OCI-LY7 (cell line): ENCODE results near the gene ACVR1C. TPM values are rescaled to one million over a fixed set of nuclear protein-coding genes. Genes with fewer than 3 reads are reported as not detected.
"Not testable (repeated sequence)": the region's sequence is repeated elsewhere in the genome, so short reads cannot be mapped to it uniquely, and the experiment has no call there.

ENCODE experiments used
- BruUV-seq: library from RNA; stranded (reverse); fragments of 400-500 nt; replicated peaks from 2 replicates; lab custom pipeline; 2021; lab: Mats Ljungman, UMichigan
- CTCF ChIA-PET: fragments of 300-600 bp; sonication (Branson Sonifier 250); formaldehyde crosslinking; loops from one replicate; lab custom pipeline; 2022; ENCODE audit warnings: antibody characterized with exemption; ENCODE audit not compliant: unreplicated experiment; lab: Charles Lee
- POLR2A ChIA-PET: fragments of 300-600 bp; sonication (Branson Sonifier 250); formaldehyde crosslinking; loops from one replicate; lab custom pipeline; 2022; ENCODE audit warnings: antibody characterized with exemption; lab: Charles Lee
- DNase-seq: peaks from one replicate; pipeline ENCODE4 v3.0.0-alpha.2; 2015; ENCODE audit warnings: low spot score
- H2AFZ ChIP-seq: fragments of 200-600 bp; sonication (generic), shearing (Covaris generic); 2 replicates; pipeline ENCODE4 v1.6.1; 2014; ENCODE audit warnings: mild to moderate bottlenecking, antibody characterized with exemption, low read length, moderate library complexity
- H3K27ac ChIP-seq: fragments of 200-600 bp; sonication (generic); 2 replicates; pipeline ENCODE4 v1.5.1; 2014; ENCODE audit warnings: mixed run types, low read depth, mild to moderate bottlenecking, moderate library complexity, low read length, inconsistent platforms; ENCODE audit not compliant: poor library complexity, severe bottlenecking
- H3K36me3 ChIP-seq: fragments of 200-600 bp; sonication (generic); 2 replicates; pipeline ENCODE4 v1.6.1; 2014; ENCODE audit warnings: mild to moderate bottlenecking, antibody characterized with exemption, low read length, moderate library complexity, mixed read lengths; ENCODE audit not compliant: insufficient read depth
- H3K4me1 ChIP-seq: fragments of 200-600 bp; sonication (generic); 2 replicates; pipeline ENCODE4 v1.5.1; 2014; ENCODE audit warnings: mild to moderate bottlenecking, low read length; ENCODE audit not compliant: insufficient read depth, poor library complexity, severe bottlenecking
- H3K4me2 ChIP-seq: fragments of 200-600 bp; sonication (generic); 2 replicates; pipeline ENCODE4 v1.6.1; 2014; ENCODE audit warnings: mild to moderate bottlenecking, low read length
- H3K4me3 ChIP-seq: fragments of 200-600 bp; sonication (generic); 2 replicates; pipeline ENCODE4 v1.5.1; 2014; ENCODE audit warnings: mild to moderate bottlenecking, low read depth, low read length; ENCODE audit not compliant: poor library complexity, severe bottlenecking
- H3K79me2 ChIP-seq: fragments of 200-600 bp; sonication (generic); 2 replicates; pipeline ENCODE4 v1.6.1; 2016; ENCODE audit warnings: low read depth, mild to moderate bottlenecking, low read length, moderate library complexity, mixed read lengths; ENCODE audit not compliant: insufficient read depth
- H3K9me2 ChIP-seq: fragments of 200-600 bp; sonication (generic); 2 replicates; pipeline ENCODE4 v1.6.1; 2016; ENCODE audit warnings: mild to moderate bottlenecking, low read length, mixed read lengths; ENCODE audit not compliant: insufficient read depth
- H3K9me3 ChIP-seq: fragments of 200-600 bp; sonication (generic); 2 replicates; pipeline ENCODE4 v1.6.1; 2014; ENCODE audit warnings: mild to moderate bottlenecking, mixed run types, low read length, mixed read lengths
- H4K20me1 ChIP-seq: fragments of 200-600 bp; sonication (generic); 2 replicates; pipeline ENCODE4 v1.6.1; 2014; ENCODE audit warnings: mild to moderate bottlenecking, antibody characterized with exemption, low read length, moderate library complexity, mixed read lengths; ENCODE audit not compliant: insufficient read depth
- EZH2phosphoT487 ChIP-seq: fragments of 200-600 bp; sonication (generic); IDR thresholded peaks from 2 replicates; pipeline ENCODE4 v1.6.1; 2018; ENCODE audit warnings: low read depth, borderline replicate concordance, mild to moderate bottlenecking, mixed run types, antibody characterized with exemption, low read length, moderate library complexity, mixed read lengths
- intact Hi-C: fragments of 100-400 bp; cut with micrococcal nuclease; formaldehyde crosslinking; loops from one replicate; pipeline ENCODE4 v1.10.0; 2022; ENCODE audit not compliant: unreplicated experiment
- total RNA-seq, 2 experiments: library from RNA; depleted of rRNA in 1 of 2; stranded (reverse); fragments of >200 nt in 1 of 2; shearing (Covaris generic) in 1 of 2; gene quantifications; 2 replicates each; pipeline ENCODE4 v1.2.3, GENCODE V29; 2014 to 2022
- TF ChIP-seq, protein P1 (sequence below): fragments of 200-600 bp; sonication (generic); conservative IDR thresholded peaks from 2 replicates; pipeline ENCODE4 v1.5.1; 2014; ENCODE audit warnings: mild to moderate bottlenecking, antibody characterized with exemption, low read length, moderate library complexity, mixed read lengths

ACVR1C gene
- total RNA-seq, 2 experiments from 2014 or later: 0.03 TPM; not detected in 1

DNA sequence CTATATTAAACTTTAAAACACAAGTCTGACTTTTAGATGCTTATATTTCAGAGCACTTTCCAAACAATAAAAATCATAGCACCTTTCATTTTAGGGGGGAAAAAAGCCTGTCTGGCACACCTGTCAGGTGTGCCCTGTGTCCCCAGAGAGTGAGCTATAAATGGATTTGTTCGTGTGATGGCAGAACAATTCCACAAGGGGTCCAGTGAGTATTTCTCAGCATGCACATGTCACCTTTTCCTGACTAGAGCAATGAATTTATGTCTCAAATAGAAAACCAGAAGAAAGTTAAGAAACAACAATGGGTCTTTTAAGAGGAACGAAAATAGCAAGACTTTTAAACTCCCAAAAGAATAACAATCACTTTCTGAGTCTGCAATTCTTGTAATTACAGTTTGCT lies 55.9 kb downstream of the ACVR1C start:
- Histone ChIP-seq H3K27ac (no peak overlapping the region), H2AFZ (no peak overlapping the region), H3K4me1 (peaks cover 9% of the 10 kb centered on the region), H3K9me3 (no peaks in the 10 kb centered on the region), H4K20me1 (no peaks in the 10 kb centered on the region), H3K36me3 (no peaks in the 10 kb centered on the region), H3K9me2 (no peaks in the 10 kb centered on the region), H3K4me2 (peak overlapping the region; percentile 57), H3K4me3 (no peak overlapping the region), H3K79me2 (no peaks in the 10 kb centered on the region)
- intact Hi-C loops: no loop called here
- ChIA-PET CTCF (no interaction called here), POLR2A (interaction anchor here (0.6 kb wide), 1 partner anchor 19 kb away, joined by 3 read pairs; no protein-coding TSS in a partner anchor)
- BruUV-seq: no TSS peak
- TF ChIP-seq, protein P1, sequence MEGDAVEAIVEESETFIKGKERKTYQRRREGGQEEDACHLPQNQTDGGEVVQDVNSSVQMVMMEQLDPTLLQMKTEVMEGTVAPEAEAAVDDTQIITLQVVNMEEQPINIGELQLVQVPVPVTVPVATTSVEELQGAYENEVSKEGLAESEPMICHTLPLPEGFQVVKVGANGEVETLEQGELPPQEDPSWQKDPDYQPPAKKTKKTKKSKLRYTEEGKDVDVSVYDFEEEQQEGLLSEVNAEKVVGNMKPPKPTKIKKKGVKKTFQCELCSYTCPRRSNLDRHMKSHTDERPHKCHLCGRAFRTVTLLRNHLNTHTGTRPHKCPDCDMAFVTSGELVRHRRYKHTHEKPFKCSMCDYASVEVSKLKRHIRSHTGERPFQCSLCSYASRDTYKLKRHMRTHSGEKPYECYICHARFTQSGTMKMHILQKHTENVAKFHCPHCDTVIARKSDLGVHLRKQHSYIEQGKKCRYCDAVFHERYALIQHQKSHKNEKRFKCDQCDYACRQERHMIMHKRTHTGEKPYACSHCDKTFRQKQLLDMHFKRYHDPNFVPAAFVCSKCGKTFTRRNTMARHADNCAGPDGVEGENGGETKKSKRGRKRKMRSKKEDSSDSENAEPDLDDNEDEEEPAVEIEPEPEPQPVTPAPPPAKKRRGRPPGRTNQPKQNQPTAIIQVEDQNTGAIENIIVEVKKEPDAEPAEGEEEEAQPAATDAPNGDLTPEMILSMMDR: peak; percentile 68
- no peak for TF ChIP-seq EZH2phosphoT487
- DNase-seq: peak; percentile 70

DNA sequence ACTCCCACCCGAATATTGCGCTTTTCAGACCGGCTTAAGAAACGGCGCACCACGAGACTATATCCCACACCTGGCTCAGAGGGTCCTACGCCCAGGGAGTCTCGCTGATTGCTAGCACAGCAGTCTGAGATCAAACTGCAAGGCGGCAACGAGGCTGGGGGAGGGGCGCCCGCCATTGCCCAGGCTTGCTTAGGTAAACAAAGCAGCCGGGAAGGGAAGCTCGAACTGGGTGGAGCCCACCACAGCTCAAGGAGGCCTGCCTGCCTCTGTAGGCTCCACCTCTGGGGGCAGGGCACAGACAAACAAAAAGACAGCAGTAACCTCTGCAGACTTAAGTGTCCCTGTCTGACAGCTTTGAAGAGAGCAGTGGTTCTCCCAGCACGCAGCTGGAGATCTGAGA lies 62.0 kb downstream of the ACVR1C start:
- H3K36me3 ChIP-seq, H3K4me3 ChIP-seq, H2AFZ ChIP-seq, H3K4me1 ChIP-seq, DNase-seq, H3K27ac ChIP-seq, H3K79me2 ChIP-seq, H3K4me2 ChIP-seq, BruUV-seq, intact Hi-C loops, CTCF ChIA-PET, H3K9me2 ChIP-seq, H4K20me1 ChIP-seq, H3K9me3 ChIP-seq: not testable (repeated sequence)
- POLR2A ChIA-PET: interaction anchor here (1.5 kb wide), 1 partner anchor 11 kb away, joined by 4 read pairs; no protein-coding TSS in a partner anchor

DNA sequence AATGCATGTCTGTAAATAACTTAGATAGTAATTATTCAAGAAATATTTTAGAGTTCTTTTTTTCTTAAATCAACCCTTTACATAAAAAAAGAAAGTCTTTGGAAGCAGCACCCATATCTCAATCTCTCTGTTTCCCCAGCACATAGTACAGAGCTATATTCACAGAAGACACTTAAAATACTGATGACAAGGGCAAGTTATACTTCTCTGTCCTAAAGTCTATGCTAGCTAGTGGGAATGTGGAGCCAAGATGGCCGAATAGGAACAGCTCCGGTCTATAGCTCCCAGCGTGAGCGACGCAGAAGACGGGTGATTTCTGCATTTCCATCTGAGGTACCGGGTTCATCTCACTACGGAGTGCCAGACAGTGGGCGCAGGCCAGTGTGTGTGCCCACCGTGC lies 62.6 kb downstream of the ACVR1C start:
- intact Hi-C loops: not testable (repeated sequence)

GRCh38 chr2:157565550-157565949 lies 63.1 kb downstream of the ACVR1C start:
- POLR2A ChIA-PET: interaction anchor here (0.5 to 1.5 kb wide), 4 partner anchors 10 to 32 kb away, joined by 3 to 5 read pairs (median 4); no protein-coding TSS in a partner anchor

More for the DNA sequence above, 62.6 kb downstream of the ACVR1C start:
- BruUV-seq, H4K20me1 ChIP-seq, H3K4me3 ChIP-seq, H3K79me2 ChIP-seq, H3K9me2 ChIP-seq, H3K4me2 ChIP-seq, H2AFZ ChIP-seq, H3K9me3 ChIP-seq, H3K27ac ChIP-seq, CTCF ChIA-PET, DNase-seq, H3K36me3 ChIP-seq, H3K4me1 ChIP-seq: not testable (repeated sequence)
- POLR2A ChIA-PET: interaction anchor here (0.5 to 1.5 kb wide), 4 partner anchors 9 to 32 kb away, joined by 3 to 5 read pairs (median 4); no protein-coding TSS in a partner anchor

More at GRCh38 chr2:157565550-157565949, 63.1 kb downstream of the ACVR1C start:
- no peaks in the 10 kb centered on the region for H3K4me1 ChIP-seq
- CTCF ChIA-PET: no interaction called here
- no peaks in the 10 kb centered on the region for H3K9me2 ChIP-seq
- H3K27ac ChIP-seq: no peak overlapping the region
- H4K20me1 ChIP-seq: no peaks in the 10 kb centered on the region
- no peak for DNase-seq
- H2AFZ ChIP-seq: no peak overlapping the region
- H3K4me2 ChIP-seq: no peak overlapping the region
- no peaks in the 10 kb centered on the region for H3K9me3 ChIP-seq
- no peak overlapping the region for H3K4me3 ChIP-seq
- H3K79me2 ChIP-seq: no peaks in the 10 kb centered on the region
- no peaks in the 10 kb centered on the region for H3K36me3 ChIP-seq
- TF ChIP-seq, protein P1: no peak
- no peak for TF ChIP-seq EZH2phosphoT487
- BruUV-seq: no TSS peak
- intact Hi-C loops: no loop called here
